OCI-LY3 (cell line): ENCODE measurements around the gene INTS6.

Experiments
- H2AFZ ChIP-seq: fragments of 200-600, 300-600 bp; shearing (Covaris generic); 2 replicates; pipeline ENCODE4 v1.6.0; 2014; ENCODE audit warnings: antibody characterized with exemption, low read depth, low read length
- H3K27ac ChIP-seq: fragments of 200-600, 300-600 bp; sonication (generic); 2 replicates; pipeline ENCODE4 v1.5.1; 2014; ENCODE audit warnings: mild to moderate bottlenecking, low read length, moderate library complexity, mixed read lengths
- H3K27me3 ChIP-seq: fragments of 200-600, 300-600 bp; sonication (generic); 2 replicates; pipeline ENCODE4 v1.6.1; 2014; ENCODE audit warnings: low read depth, low read length, mixed read lengths
- H3K36me3 ChIP-seq: fragments of 200-600, 300-600 bp; sonication (generic); replicated peaks from 2 replicates; pipeline ENCODE3; 2014; ENCODE audit warnings: low read depth, low read length, mixed read lengths
- H3K4me1 ChIP-seq: fragments of 300-600, 200-600 bp; sonication (generic); 2 replicates; pipeline ENCODE4 v1.6.1; 2014; ENCODE audit warnings: low read length, mixed read lengths
- H3K4me2 ChIP-seq: fragments of 200-600, 300-600 bp; sonication (generic); 2 replicates; pipeline ENCODE4 v1.6.1; 2014; ENCODE audit warnings: low read length, mixed read lengths
- H3K4me3 ChIP-seq: fragments of 300-600, 200-600 bp; sonication (generic); 2 replicates; pipeline ENCODE4 v1.5.1; 2014; ENCODE audit warnings: antibody characterized with exemption, mild to moderate bottlenecking, low read length, moderate library complexity
- H3K79me2 ChIP-seq: fragments of 300-600, 200-600 bp; shearing (Covaris generic); 2 replicates; pipeline ENCODE4 v1.6.1; 2014; ENCODE audit warnings: mild to moderate bottlenecking, low read length, mixed read lengths
- H3K9ac ChIP-seq: fragments of 300-600, 200-600 bp; shearing (Covaris generic); 2 replicates; pipeline ENCODE4 v1.6.0; 2014; ENCODE audit warnings: mild to moderate bottlenecking, low read length, moderate library complexity
- H3K9me3 ChIP-seq: fragments of 200-600, 300-600 bp; shearing (Covaris generic); 2 replicates; pipeline ENCODE4 v1.6.1; 2014; ENCODE audit warnings: low read length, mixed read lengths; ENCODE audit not compliant: insufficient read depth
- H4K20me1 ChIP-seq: fragments of 200-600, 300-600 bp; sonication (generic); 2 replicates; pipeline ENCODE4 v1.6.1; 2016; ENCODE audit warnings: low read length, mixed read lengths; ENCODE audit not compliant: insufficient read depth
- EZH2phosphoT487 ChIP-seq: fragments of 200-600 bp; shearing (Covaris generic); IDR thresholded peaks from 2 replicates; pipeline ENCODE4 v1.6.1; 2018; ENCODE audit warnings: antibody characterized with exemption, mixed run types, low read depth
- TF ChIP-seq, protein P1 (sequence below): fragments of 200-600, 300-600 bp; sonication (generic); IDR thresholded peaks from 2 replicates; pipeline ENCODE4 v1.5.1; 2014; ENCODE audit warnings: antibody characterized with exemption, low read length, low read depth

The INTS6 gene

DNA sequence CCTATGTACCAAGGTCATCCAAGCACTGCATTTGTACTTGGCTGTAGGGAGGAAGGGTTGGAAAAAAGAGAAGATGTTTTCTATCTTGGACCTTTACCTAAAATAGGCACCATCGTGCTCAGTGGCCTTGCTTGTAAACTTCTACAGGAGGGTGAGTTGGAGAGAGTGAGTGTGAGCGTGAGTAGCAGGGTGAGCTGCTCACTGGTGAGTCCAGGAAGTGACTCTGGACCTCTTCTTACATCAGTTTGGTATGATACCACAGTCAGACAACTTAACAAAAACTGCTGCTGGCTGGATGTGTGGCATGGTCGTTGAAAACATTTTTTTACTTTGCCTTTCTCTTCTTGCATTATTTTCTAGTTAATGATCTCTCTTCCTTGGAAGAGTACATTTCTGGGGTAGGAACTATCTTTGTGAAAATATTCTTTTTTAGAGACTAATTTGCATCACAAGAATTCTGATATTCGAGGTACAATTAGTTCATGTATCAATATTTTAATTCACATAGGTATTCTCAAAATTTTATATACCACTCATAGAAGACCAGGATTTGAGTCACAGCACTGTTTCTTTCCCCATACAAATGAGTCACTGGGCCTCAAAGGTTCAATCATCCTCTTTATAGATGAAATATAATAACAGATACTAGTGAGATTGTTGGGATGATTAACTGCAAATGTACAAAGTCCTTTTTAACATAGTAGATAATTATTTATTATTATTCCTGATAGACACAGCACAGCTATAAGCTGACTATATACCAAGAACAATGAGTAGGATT lies 112.7 kb downstream of the INTS6 start:
- Histone ChIP-seq H2AFZ (no peak overlapping the region), H3K36me3 (no peaks in the 10 kb centered on the region), H3K9me3 (no peaks in the 10 kb centered on the region), H3K4me1 (no peaks in the 10 kb centered on the region), H3K27me3 (no peaks in the 10 kb centered on the region), H3K4me3 (no peak overlapping the region), H4K20me1 (no peaks in the 10 kb centered on the region), H3K4me2 (no peak overlapping the region), H3K27ac (no peak overlapping the region), H3K79me2 (no peaks in the 10 kb centered on the region), H3K9ac (no peak overlapping the region)
- TF ChIP-seq, protein P1, sequence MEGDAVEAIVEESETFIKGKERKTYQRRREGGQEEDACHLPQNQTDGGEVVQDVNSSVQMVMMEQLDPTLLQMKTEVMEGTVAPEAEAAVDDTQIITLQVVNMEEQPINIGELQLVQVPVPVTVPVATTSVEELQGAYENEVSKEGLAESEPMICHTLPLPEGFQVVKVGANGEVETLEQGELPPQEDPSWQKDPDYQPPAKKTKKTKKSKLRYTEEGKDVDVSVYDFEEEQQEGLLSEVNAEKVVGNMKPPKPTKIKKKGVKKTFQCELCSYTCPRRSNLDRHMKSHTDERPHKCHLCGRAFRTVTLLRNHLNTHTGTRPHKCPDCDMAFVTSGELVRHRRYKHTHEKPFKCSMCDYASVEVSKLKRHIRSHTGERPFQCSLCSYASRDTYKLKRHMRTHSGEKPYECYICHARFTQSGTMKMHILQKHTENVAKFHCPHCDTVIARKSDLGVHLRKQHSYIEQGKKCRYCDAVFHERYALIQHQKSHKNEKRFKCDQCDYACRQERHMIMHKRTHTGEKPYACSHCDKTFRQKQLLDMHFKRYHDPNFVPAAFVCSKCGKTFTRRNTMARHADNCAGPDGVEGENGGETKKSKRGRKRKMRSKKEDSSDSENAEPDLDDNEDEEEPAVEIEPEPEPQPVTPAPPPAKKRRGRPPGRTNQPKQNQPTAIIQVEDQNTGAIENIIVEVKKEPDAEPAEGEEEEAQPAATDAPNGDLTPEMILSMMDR, result no peak

DNA sequence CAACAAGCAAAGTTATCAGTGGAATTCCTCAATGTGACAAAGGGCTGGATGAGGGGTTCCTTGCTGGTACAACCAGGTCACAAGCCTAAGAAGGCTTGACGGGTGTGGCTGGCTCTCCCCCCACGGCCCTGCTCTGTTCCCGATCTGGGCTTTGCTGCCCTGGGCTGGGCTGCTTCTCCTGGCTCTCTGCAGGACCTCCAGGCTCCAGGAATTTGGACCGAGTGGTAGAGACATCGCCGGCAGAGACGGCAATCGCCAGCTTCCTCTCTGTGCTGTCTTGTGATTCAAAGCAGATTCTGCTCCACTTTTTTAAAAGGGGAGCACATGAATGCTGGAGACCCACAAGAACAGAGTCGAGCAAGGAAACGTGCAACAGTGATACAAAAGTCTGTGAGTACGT lies 113.5 kb downstream of the INTS6 start, which contains the start of gene SERPINE3:
SERPINE3 (plus strand) TSS at position 338 of the 400 bp plus-strand sequence. CDS start 1,401 bp downstream, outside the sequence.
- no peak within 1 kb of the TSS for H3K27ac ChIP-seq
- no peak within 1 kb of the TSS for H3K9ac ChIP-seq
- no peak for TF ChIP-seq EZH2phosphoT487
- TF ChIP-seq, protein P1, result no peak
- no peaks in the 10 kb centered on the region for H3K4me1 ChIP-seq
- H3K9me3 ChIP-seq, result no peaks in the 10 kb centered on the region
- H3K36me3 ChIP-seq, result no peaks in the 10 kb centered on the region
- H2AFZ ChIP-seq, result no peak within 1 kb of the TSS
- H3K27me3 ChIP-seq, result no peaks in the 10 kb centered on the region
- H4K20me1 ChIP-seq, result no peaks in the 10 kb centered on the region
- H3K4me2 ChIP-seq, result no peak within 1 kb of the TSS
- no peaks in the 10 kb centered on the region for H3K79me2 ChIP-seq
- H3K4me3 ChIP-seq, result no peak within 1 kb of the TSS

DNA sequence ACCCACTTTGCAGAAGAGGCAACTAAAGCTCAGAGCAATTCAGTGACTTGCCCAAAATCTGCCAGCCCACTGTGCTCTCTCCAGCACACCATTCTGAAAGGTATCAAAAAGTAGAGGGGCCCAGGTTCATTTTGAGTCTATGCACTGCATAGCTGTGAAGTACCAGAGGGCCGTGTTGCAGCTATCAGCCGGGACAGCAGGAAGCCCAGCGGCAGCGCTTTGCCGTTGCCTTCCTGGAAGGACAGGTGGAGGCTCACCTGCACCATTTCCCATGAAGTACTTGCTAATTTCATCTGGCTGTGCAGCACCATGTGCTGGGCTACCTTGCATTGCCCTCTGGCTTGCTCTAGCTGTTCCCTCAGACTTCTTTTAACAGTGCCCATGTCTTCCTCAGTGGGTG lies 116.1 kb downstream of the INTS6 start:
- H3K9ac ChIP-seq, result no peak overlapping the region
- no peak overlapping the region for H3K4me3 ChIP-seq
- TF ChIP-seq, protein P1, result no peak
- TF ChIP-seq EZH2phosphoT487, result no peak
- H3K4me2 ChIP-seq, result no peak overlapping the region
- H3K4me1 ChIP-seq, result peaks cover 3% of the 10 kb centered on the region
- H2AFZ ChIP-seq, result no peak overlapping the region
- H3K36me3 ChIP-seq, result no peaks in the 10 kb centered on the region
- H3K79me2 ChIP-seq, result no peaks in the 10 kb centered on the region
- no peak overlapping the region for H3K27ac ChIP-seq
- no peaks in the 10 kb centered on the region for H3K27me3 ChIP-seq
- no peaks in the 10 kb centered on the region for H4K20me1 ChIP-seq
- H3K9me3 ChIP-seq, result no peaks in the 10 kb centered on the region

DNA sequence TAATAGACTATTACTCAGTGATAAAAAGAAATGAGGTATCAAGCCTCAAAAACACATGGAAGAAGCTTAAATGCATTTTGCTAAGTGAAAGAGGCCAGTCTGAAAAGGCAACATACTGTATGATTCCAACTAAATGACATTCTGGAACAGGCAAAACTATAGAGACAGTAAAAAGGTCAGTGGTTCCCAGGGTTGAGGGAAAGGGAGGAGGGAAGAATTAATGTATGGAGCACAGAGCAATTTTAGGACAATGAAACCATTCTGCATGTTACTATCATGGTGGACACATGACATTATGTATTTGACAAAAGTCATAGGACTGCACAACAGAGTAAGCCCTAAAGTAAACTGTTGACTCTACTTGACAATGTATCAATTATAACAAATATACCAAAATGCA lies 119.0 kb downstream of the INTS6 start:
- no peaks in the 10 kb centered on the region for H3K79me2 ChIP-seq
- H3K9ac ChIP-seq, result no peak overlapping the region
- peaks cover 18% of the 10 kb centered on the region for H3K4me1 ChIP-seq
- no peak overlapping the region for H2AFZ ChIP-seq
- no peak overlapping the region for H3K27ac ChIP-seq
- no peak overlapping the region for H3K4me3 ChIP-seq
- H4K20me1 ChIP-seq, result no peaks in the 10 kb centered on the region
- H3K4me2 ChIP-seq, result no peak overlapping the region
- TF ChIP-seq, protein P1, result no peak
- TF ChIP-seq EZH2phosphoT487, result no peak
- no peaks in the 10 kb centered on the region for H3K36me3 ChIP-seq
- H3K9me3 ChIP-seq, result no peaks in the 10 kb centered on the region
- H3K27me3 ChIP-seq, result no peaks in the 10 kb centered on the region
